GM21576 (cell line): ENCODE results near the gene POT1.

Experiments used
- ATAC-seq: cut with Tn5 transposase; IDR thresholded peaks from one replicate; pipeline ENCODE4 v1.9.1; 2021; ENCODE audit warnings: mild to moderate bottlenecking, moderate library complexity; ENCODE audit not compliant: unreplicated experiment

Gene POT1

GRCh38 chr7:124810605-124811004, 119.0 kb downstream of the POT1 start:
- ATAC-seq, result no peak

GRCh38 chr7:124808206-124808605, 121.4 kb downstream of the POT1 start:
- no peak for ATAC-seq

- ATAC-seq, result no peak
Measured at GRCh38 chr7:124801330-124801895, 128.2 kb downstream of the POT1 start.

GRCh38 chr7:124800386-124800785, 129.2 kb downstream of the POT1 start:
- ATAC-seq, result no peak

- no peak for ATAC-seq
Measured at GRCh38 chr7:124799448-124799847, 130.2 kb downstream of the POT1 start.

GRCh38 chr7:124796771-124797170, 132.9 kb downstream of the POT1 start:
- ATAC-seq, result no peak

GRCh38 chr7:124792696-124793095, 136.9 kb downstream of the POT1 start:
- no peak for ATAC-seq

GRCh38 chr7:124792002-124792401, 137.6 kb downstream of the POT1 start:
- no peak for ATAC-seq

- ATAC-seq, result no peak
Measured at GRCh38 chr7:124791426-124791825, 138.2 kb downstream of the POT1 start.

- ATAC-seq, result no peak
Measured at GRCh38 chr7:124790645-124791044, 139.0 kb downstream of the POT1 start.

- ATAC-seq, result no peak
Measured at GRCh38 chr7:124785994-124786393, 143.6 kb downstream of the POT1 start.

GRCh38 chr7:124784879-124785818, 144.5 kb downstream of the POT1 start:
- peak; percentile 89 for ATAC-seq

- no peak for ATAC-seq
Measured at GRCh38 chr7:124783271-124783670, 146.4 kb downstream of the POT1 start.

GRCh38 chr7:124781907-124782734, 147.5 kb downstream of the POT1 start:
- ATAC-seq, result no peak

- ATAC-seq, result no peak
Measured at GRCh38 chr7:124781418-124781817, 148.2 kb downstream of the POT1 start.

GRCh38 chr7:124780608-124781007, 149.0 kb downstream of the POT1 start:
- no peak for ATAC-seq

GRCh38 chr7:124780056-124780455, 149.6 kb downstream of the POT1 start:
- no peak for ATAC-seq

- no peak for ATAC-seq
Measured at GRCh38 chr7:124779620-124780019, 150.0 kb downstream of the POT1 start.

GRCh38 chr7:124779194-124779593, 150.4 kb downstream of the POT1 start:
- ATAC-seq, result no peak

GRCh38 chr7:124777268-124777667, 152.4 kb downstream of the POT1 start:
- no peak for ATAC-seq

GRCh38 chr7:124776153-124776552, 153.5 kb downstream of the POT1 start:
- ATAC-seq, result no peak
